H1 (cell line): ENCODE measurements around the gene MYD88.

Experiments used
- ATF2 ChIP-seq: IDR thresholded peaks from 2 replicates; pipeline ENCODE4 v1.6.1; 2012; ENCODE audit warnings: low read length, inconsistent platforms
- BRCA1 ChIP-seq: IDR thresholded peaks from 2 replicates; pipeline ENCODE4 v1.6.1; 2012; ENCODE audit warnings: low read depth, low read length, improper control_type of control experiment
- CBX5 ChIP-seq: fragments of 300-800, 300-1000 bp; sonication (generic); IDR thresholded peaks from 2 replicates; pipeline ENCODE4 v1.7.1; 2016; ENCODE audit warnings: antibody characterized with exemption, low read length, low read depth
- CHD1 ChIP-seq: IDR thresholded peaks from 2 replicates; pipeline ENCODE4 v1.6.1; 2012; ENCODE audit warnings: low read depth, low read length, improper control_type of control experiment
- CTCF ChIP-seq, 3 experiments: IDR thresholded peaks; 1 replicate in 2 of 3; 2 replicates in 1 of 3; pipeline versions ENCODE4 v1.5.1 to v1.6.1; 2011; ENCODE audit warnings: low read length in 3 of 3, mild to moderate bottlenecking in 3 of 3, inconsistent platforms in 2 of 3, low read depth in 1 of 3, moderate library complexity in 1 of 3; ENCODE audit not compliant: insufficient read depth in 1 of 3; ENCODE audit errors: control extremely low read depth in 1 of 3
- GABPA ChIP-seq: IDR thresholded peaks from 2 replicates; pipeline ENCODE4 v1.6.1; 2011; ENCODE audit warnings: mild to moderate bottlenecking, low read length, moderate library complexity, borderline replicate concordance; ENCODE audit not compliant: insufficient read depth
- YY1 ChIP-seq: IDR thresholded peaks from 2 replicates; pipeline ENCODE4 v1.6.1; 2011; ENCODE audit warnings: low read depth, mild to moderate bottlenecking, low read length
- TF ChIP-seq, protein P1 (sequence below): IDR thresholded peaks from 2 replicates; pipeline ENCODE4 v1.6.1; 2012; ENCODE audit warnings: inconsistent platforms

GRCh38 chr3:38139652-38140051, 1.2 kb downstream of the MYD88 start:
- TF ChIP-seq CTCF (IDR thresholded peaks at IDR 0.05; ENCODE audit: control extremely low read depth in 1 of 3, insufficient read depth in 1 of 3, low read depth in 1 of 3, low read length in 3 of 3): no peak
- TF ChIP-seq ATF2: no peak
- TF ChIP-seq, protein P1, sequence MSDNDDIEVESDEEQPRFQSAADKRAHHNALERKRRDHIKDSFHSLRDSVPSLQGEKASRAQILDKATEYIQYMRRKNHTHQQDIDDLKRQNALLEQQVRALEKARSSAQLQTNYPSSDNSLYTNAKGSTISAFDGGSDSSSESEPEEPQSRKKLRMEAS: no peak
- TF ChIP-seq GABPA: no peak
- no peak for TF ChIP-seq CBX5
- no peak for TF ChIP-seq BRCA1
- no peak for TF ChIP-seq CHD1
- no peak for TF ChIP-seq YY1
